HepG2 (cell line): ENCODE results near the gene CLIC4. TPM values are rescaled to one million over a fixed set of nuclear protein-coding genes. Genes with fewer than 3 reads are reported as not detected.
A peak's percentile ranks its signal among the peaks of the same experiment; 100 is the strongest.

Source experiments
- ELF3 ChIP-seq: IDR thresholded peaks from 2 replicates; pipeline ENCODE4 v1.6.1; 2016; ENCODE audit warnings: missing genetic modification reagents, missing compliant biosample characterization
- GABPB1 ChIP-seq: IDR thresholded peaks from 2 replicates; pipeline ENCODE4 v1.6.1; 2016; ENCODE audit warnings: mild to moderate bottlenecking, missing genetic modification reagents, moderate library complexity, missing compliant biosample characterization
- KLF9 ChIP-seq: IDR thresholded peaks from 2 replicates; pipeline ENCODE4 v1.6.1; 2016; ENCODE audit warnings: low read depth
- NFE2L1 ChIP-seq: sonication (generic); formaldehyde crosslinking; IDR thresholded peaks from 2 replicates; pipeline ENCODE4 v1.4.0; 2020; ENCODE audit warnings: missing genetic modification reagents, mild to moderate bottlenecking, borderline replicate concordance
- NR2F6 ChIP-seq, 2 experiments: IDR thresholded peaks; 2 replicates each; pipeline ENCODE4 v1.6.1; 2016; ENCODE audit warnings: antibody characterized with exemption in 1 of 2, mild to moderate bottlenecking in 1 of 2
- RORA ChIP-seq: sonication (generic); formaldehyde crosslinking; IDR thresholded peaks from 2 replicates; pipeline ENCODE4 v1.5.0; 2020; ENCODE audit warnings: mild to moderate bottlenecking, missing genetic modification reagents, moderate library complexity
- RXRA ChIP-seq: sonication (generic); formaldehyde crosslinking; IDR thresholded peaks from 2 replicates; pipeline ENCODE4 v1.5.1; 2020; ENCODE audit warnings: missing genetic modification reagents
- SETDB1 ChIP-seq: sonication (generic); formaldehyde crosslinking; IDR thresholded peaks from 2 replicates; pipeline ENCODE4 v1.5.1; 2020; ENCODE audit warnings: missing genetic modification reagents, mild to moderate bottlenecking, borderline replicate concordance
- SIN3B ChIP-seq: fragments of 150-350 bp; IDR thresholded peaks from 2 replicates; pipeline ENCODE4 v1.6.1; 2014; ENCODE audit warnings: low read length
- SPEN ChIP-seq: sonication (generic); formaldehyde crosslinking; IDR thresholded peaks from 2 replicates; pipeline ENCODE4 v1.5.1; 2020; ENCODE audit warnings: low read depth, mild to moderate bottlenecking, missing genetic modification reagents
- STAG1 ChIP-seq: sonication (generic); formaldehyde crosslinking; IDR thresholded peaks from 2 replicates; pipeline ENCODE4 v1.4.0; 2020; ENCODE audit warnings: missing genetic modification reagents
- U2AF2 ChIP-seq: fragments of 200-400 bp; formaldehyde crosslinking; IDR thresholded peaks from 2 replicates; pipeline ENCODE4 v1.6.1; 2017; ENCODE audit warnings: low read depth, mild to moderate bottlenecking, low read length
- ZBTB38 ChIP-seq: sonication (generic); formaldehyde crosslinking; IDR thresholded peaks from 2 replicates; pipeline ENCODE4 v1.5.1; 2020; ENCODE audit warnings: mild to moderate bottlenecking, missing genetic modification reagents
- ZFP36L1 ChIP-seq: sonication (generic); formaldehyde crosslinking; IDR thresholded peaks from 2 replicates; pipeline ENCODE4 v1.8.0; 2022; ENCODE audit warnings: mild to moderate bottlenecking, missing genetic modification reagents, moderate library complexity
- ZFX ChIP-seq: sonication (generic); formaldehyde crosslinking; IDR thresholded peaks from 2 replicates; pipeline ENCODE4 v1.4.0; 2020; ENCODE audit warnings: mild to moderate bottlenecking, low read depth, missing genetic modification reagents, moderate library complexity
- ZMYM4 ChIP-seq: sonication (generic); formaldehyde crosslinking; IDR thresholded peaks from 2 replicates; pipeline ENCODE4 v1.8.1; 2023; ENCODE audit warnings: mild to moderate bottlenecking, missing genetic modification reagents
- ZNF251 ChIP-seq: sonication (generic); formaldehyde crosslinking; IDR thresholded peaks from 2 replicates; pipeline ENCODE4 v1.9.0; 2021; ENCODE audit warnings: mild to moderate bottlenecking, missing genetic modification reagents
- ZNF652 ChIP-seq: IDR thresholded peaks from 2 replicates; pipeline ENCODE4 v1.6.1; 2016; ENCODE audit warnings: low read depth, borderline replicate concordance
- ZNF724P ChIP-seq: sonication (generic); formaldehyde crosslinking; IDR thresholded peaks from 2 replicates; pipeline ENCODE4 v1.8.0; 2022; ENCODE audit warnings: missing genetic modification reagents, borderline replicate concordance
- polyA plus RNA-seq, 8 experiments: library from polyadenylated mRNA; depleted of rRNA in 3 of 8; stranded (reverse) in 7 of 8; unstranded in 1 of 8; fragments of >200 nt; fragmentation: Illumina TruSeq in 4 of 8; extraction: Trizol in 4 of 8; gene quantifications; 2 replicates each; pipeline versions ENCODE4 v1.2.1 to v1.2.3, GENCODE V29; 2011 to 2016; ENCODE audit warnings: low read depth in 4 of 8, missing spikeins in 1 of 8, mixed read lengths in 1 of 8; ENCODE audit not compliant: insufficient read depth in 1 of 8
- total RNA-seq, 5 experiments: library from RNA; depleted of rRNA; stranded (reverse); fragments of >200 nt; fragmentation: Illumina TruSeq; extraction: Trizol; gene quantifications; 2 replicates each; pipeline ENCODE4 v1.2.3, GENCODE V29; 2016; ENCODE audit warnings: low read depth in 1 of 5
- TF ChIP-seq, protein P1 (sequence below): sonication (generic); formaldehyde crosslinking; conservative IDR thresholded peaks from 2 replicates; pipeline ENCODE4 v1.4.0; 2020; ENCODE audit warnings: missing genetic modification reagents
- TF ChIP-seq, protein P2 (sequence below): sonication (generic); formaldehyde crosslinking; IDR thresholded peaks from 2 replicates; pipeline ENCODE4 v1.8.1; 2023; ENCODE audit warnings: mild to moderate bottlenecking, inconsistent platforms, moderate library complexity, missing genetic modification reagents, borderline replicate concordance
- TF ChIP-seq, protein P3 (sequence below): sonication (generic); formaldehyde crosslinking; IDR thresholded peaks from 2 replicates; pipeline ENCODE4 v1.4.0; 2020; ENCODE audit warnings: mild to moderate bottlenecking, low read depth, missing genetic modification reagents
- TF ChIP-seq, protein P4 (sequence below): sonication (generic); formaldehyde crosslinking; IDR thresholded peaks from 2 replicates; pipeline ENCODE4 v1.5.1; 2020; ENCODE audit warnings: mild to moderate bottlenecking, missing genetic modification reagents, borderline replicate concordance
- TF ChIP-seq, protein P5 (sequence below): sonication (generic); formaldehyde crosslinking; IDR thresholded peaks from 2 replicates; pipeline ENCODE4 v1.4.0; 2020; ENCODE audit warnings: low read depth, mild to moderate bottlenecking, missing genetic modification reagents

CLIC4 gene
- total and polyA plus RNA-seq, 2 of the 13 experiments (the other 11 are each of a cell fraction or from before 2014, with no cell fraction given), result 23.3 to 77.4 TPM

DNA sequence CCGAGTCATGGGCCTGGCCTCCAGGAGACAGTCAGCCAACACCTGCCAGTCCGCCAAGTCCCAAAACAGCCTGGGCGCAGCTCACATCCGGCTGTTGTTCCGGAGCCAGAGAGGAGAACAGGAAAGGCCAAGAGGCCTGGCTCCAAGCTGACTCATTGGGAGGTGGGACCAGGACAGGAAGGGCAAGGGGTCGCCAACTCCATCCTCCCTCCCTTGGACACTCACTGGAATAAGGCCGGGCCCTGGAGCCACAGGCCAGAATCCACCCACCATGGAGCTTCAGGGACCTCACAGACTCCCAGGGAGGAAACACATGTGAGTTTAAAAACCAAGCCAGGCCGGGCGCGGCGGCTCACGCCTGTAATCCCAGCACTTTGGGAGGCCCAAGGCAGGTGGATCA is 25.1 kb upstream of the CLIC4 start (continued):
- TF ChIP-seq, protein P1, sequence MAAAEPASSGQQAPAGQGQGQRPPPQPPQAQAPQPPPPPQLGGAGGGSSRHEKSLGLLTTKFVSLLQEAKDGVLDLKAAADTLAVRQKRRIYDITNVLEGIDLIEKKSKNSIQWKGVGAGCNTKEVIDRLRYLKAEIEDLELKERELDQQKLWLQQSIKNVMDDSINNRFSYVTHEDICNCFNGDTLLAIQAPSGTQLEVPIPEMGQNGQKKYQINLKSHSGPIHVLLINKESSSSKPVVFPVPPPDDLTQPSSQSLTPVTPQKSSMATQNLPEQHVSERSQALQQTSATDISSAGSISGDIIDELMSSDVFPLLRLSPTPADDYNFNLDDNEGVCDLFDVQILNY (CRISPR knock-in tag), result no peak
- TF ChIP-seq STAG1 (CRISPR knock-in tag) (no peak), U2AF2 (no peak), RXRA (CRISPR knock-in tag) (peak; percentile 15; the same call in 1 of the 2 replicates), SETDB1 (no peak), KLF9 (CRISPR knock-in tag) (no peak), ZBTB38 (CRISPR knock-in tag) (peak; percentile 44; the same call in 1 of the 2 replicates), ELF3 (CRISPR knock-in tag) (no peak), RORA (CRISPR knock-in tag) (no peak), GABPB1 (CRISPR knock-in tag) (peak; percentile 43; the same call in 1 of the 2 replicates), ZNF652 (CRISPR knock-in tag) (no peak), NR2F6 (IDR thresholded peaks at IDR 0.05) (0 out of 2 replicates have a peak, but pooled peaks have one; percentile 21), NR2F6 (CRISPR knock-in tag; IDR thresholded peaks at IDR 0.05) (peak; percentile 60; the same call in 1 of the 2 replicates), NFE2L1 (CRISPR knock-in tag) (no peak), ZNF724P (CRISPR knock-in tag) (no peak), ZFX (CRISPR knock-in tag) (peak; percentile 64; the same call in 1 of the 2 replicates), SPEN (no peak), SIN3B (no peak), ZNF251 (CRISPR knock-in tag) (no peak), ZFP36L1 (CRISPR knock-in tag) (no peak), ZMYM4 (CRISPR knock-in tag) (no peak)
- TF ChIP-seq, protein P2, sequence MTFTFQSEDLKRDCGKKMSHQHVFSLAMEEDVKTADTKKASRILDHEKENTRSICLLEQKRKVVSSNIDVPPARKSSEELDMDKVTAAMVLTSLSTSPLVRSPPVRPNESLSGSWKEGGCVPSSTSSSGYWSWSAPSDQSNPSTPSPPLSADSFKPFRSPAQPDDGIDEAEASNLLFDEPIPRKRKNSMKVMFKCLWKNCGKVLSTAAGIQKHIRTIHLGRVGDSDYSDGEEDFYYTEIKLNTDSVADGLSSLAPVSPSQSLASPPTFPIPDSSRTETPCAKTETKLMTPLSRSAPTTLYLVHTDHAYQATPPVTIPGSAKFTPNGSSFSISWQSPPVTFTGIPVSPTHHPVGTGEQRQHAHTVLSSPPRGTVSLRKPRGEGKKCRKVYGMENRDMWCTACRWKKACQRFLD (CRISPR knock-in tag), result no peak
- TF ChIP-seq, protein P3, sequence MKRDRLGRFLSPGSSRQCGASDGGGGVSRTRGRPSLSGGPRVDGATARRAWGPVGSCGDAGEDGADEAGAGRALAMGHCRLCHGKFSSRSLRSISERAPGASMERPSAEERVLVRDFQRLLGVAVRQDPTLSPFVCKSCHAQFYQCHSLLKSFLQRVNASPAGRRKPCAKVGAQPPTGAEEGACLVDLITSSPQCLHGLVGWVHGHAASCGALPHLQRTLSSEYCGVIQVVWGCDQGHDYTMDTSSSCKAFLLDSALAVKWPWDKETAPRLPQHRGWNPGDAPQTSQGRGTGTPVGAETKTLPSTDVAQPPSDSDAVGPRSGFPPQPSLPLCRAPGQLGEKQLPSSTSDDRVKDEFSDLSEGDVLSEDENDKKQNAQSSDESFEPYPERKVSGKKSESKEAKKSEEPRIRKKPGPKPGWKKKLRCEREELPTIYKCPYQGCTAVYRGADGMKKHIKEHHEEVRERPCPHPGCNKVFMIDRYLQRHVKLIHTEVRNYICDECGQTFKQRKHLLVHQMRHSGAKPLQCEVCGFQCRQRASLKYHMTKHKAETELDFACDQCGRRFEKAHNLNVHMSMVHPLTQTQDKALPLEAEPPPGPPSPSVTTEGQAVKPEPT, result no peak
- TF ChIP-seq, protein P4, sequence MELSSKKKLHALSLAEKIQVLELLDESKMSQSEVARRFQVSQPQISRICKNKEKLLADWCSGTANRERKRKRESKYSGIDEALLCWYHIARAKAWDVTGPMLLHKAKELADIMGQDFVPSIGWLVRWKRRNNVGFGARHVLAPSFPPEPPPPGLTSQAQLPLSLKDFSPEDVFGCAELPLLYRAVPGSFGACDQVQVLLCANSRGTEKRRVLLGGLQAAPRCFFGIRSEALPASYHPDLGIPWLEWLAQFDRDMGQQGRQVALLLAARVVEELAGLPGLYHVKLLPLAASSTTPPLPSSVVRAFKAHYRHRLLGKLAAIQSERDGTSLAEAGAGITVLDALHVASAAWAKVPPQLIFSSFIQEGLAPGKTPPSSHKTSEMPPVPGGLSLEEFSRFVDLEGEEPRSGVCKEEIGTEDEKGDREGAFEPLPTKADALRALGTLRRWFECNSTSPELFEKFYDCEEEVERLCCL (CRISPR knock-in tag), result no peak
- TF ChIP-seq, protein P5, sequence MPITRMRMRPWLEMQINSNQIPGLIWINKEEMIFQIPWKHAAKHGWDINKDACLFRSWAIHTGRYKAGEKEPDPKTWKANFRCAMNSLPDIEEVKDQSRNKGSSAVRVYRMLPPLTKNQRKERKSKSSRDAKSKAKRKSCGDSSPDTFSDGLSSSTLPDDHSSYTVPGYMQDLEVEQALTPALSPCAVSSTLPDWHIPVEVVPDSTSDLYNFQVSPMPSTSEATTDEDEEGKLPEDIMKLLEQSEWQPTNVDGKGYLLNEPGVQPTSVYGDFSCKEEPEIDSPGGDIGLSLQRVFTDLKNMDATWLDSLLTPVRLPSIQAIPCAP, result no peak
